Fibroblast of pulmonary artery (primary cell): Measurements from ENCODE around the gene TTLL12.

Source experiments
- DNase-seq: peaks from one replicate; pipeline ENCODE4 v3.0.0-alpha.2; 2010; ENCODE audit warnings: low read depth
- H3K4me3 ChIP-seq: replicated peaks from 2 replicates; pipeline ENCODE4 v1.5.1; 2011; ENCODE audit warnings: low read depth, mild to moderate bottlenecking, control low read depth, low read length, moderate library complexity
- CTCF ChIP-seq: IDR thresholded peaks from 2 replicates; pipeline ENCODE4 v1.5.1; 2011; ENCODE audit warnings: mild to moderate bottlenecking, control low read depth, low read length, inconsistent platforms; ENCODE audit errors: missing control alignments

The TTLL12 gene

GRCh38 chr22:43173976-43174720 lies 12.8 kb downstream of the TTLL12 start:
- no peak for TF ChIP-seq CTCF
- H3K4me3 ChIP-seq: no peak overlapping the region
- DNase-seq: no peak

GRCh38 chr22:43173566-43173965 lies 13.4 kb downstream of the TTLL12 start:
- no peak for DNase-seq
- no peak for TF ChIP-seq CTCF
- H3K4me3 ChIP-seq: no peak overlapping the region

- H3K4me3 ChIP-seq: no peak overlapping the region
- no peak for DNase-seq
- no peak for TF ChIP-seq CTCF
Observed at GRCh38 chr22:43172191-43172590, 14.7 kb downstream of the TTLL12 start.

- no peak for TF ChIP-seq CTCF
- no peak overlapping the region for H3K4me3 ChIP-seq
- no peak for DNase-seq
Observed at GRCh38 chr22:43171607-43172006, 15.3 kb downstream of the TTLL12 start.

- no peak for TF ChIP-seq CTCF
- DNase-seq: no peak
Observed at GRCh38 chr22:43171019-43171491, 15.9 kb downstream of the TTLL12 start.

GRCh38 chr22:43170131-43170480 lies 16.8 kb downstream of the TTLL12 start:
- TF ChIP-seq CTCF: no peak
- DNase-seq: no peak
- no peak overlapping the region for H3K4me3 ChIP-seq

More at GRCh38 chr22:43171019-43171491, 15.9 kb downstream of the TTLL12 start:
- no peak overlapping the region for H3K4me3 ChIP-seq
